Mesothelial cell of epicardium (in vitro differentiated cells): ENCODE data around the gene EFCAB6. TPM values are rescaled to one million over a fixed set of nuclear protein-coding genes. Genes with fewer than 3 reads are reported as not detected.

Source experiments
- DNase-seq, 2 experiments: peaks; one replicate each; pipeline ENCODE4 v3.0.0; 2021; ENCODE audit warnings: low spot score in 2 of 2; ENCODE audit not compliant: unreplicated experiment in 2 of 2
- H3K27ac Mint-ChIP-seq: 2 replicates; pipeline ENCODE4 v1.8.0; 2021; ENCODE audit warnings: mixed read lengths
- H3K27me3 Mint-ChIP-seq: 2 replicates; pipeline ENCODE4 v1.8.0; 2021; ENCODE audit warnings: low read depth, mixed read lengths
- H3K36me3 Mint-ChIP-seq: 2 replicates; pipeline ENCODE4 v1.8.0; 2021; ENCODE audit warnings: mixed read lengths
- H3K4me1 Mint-ChIP-seq: 2 replicates; pipeline ENCODE4 v1.8.0; 2021; ENCODE audit warnings: mixed read lengths
- H3K4me3 Mint-ChIP-seq: 2 replicates; pipeline ENCODE4 v1.8.0; 2021; ENCODE audit warnings: mild to moderate bottlenecking, moderate library complexity, mixed read lengths
- H3K9me3 Mint-ChIP-seq: 2 replicates; pipeline ENCODE4 v1.8.0; 2021; ENCODE audit warnings: mixed read lengths
- CTCF ChIP-seq: fragments of 200-600 bp; sonication (generic); IDR thresholded peaks from one replicate; pipeline ENCODE4 v1.5.0; 2021; ENCODE audit warnings: antibody characterized with exemption; ENCODE audit not compliant: unreplicated experiment
- total RNA-seq: library from RNA; stranded (reverse); gene quantifications from 3 replicates; pipeline ENCODE4 v1.2.1, GENCODE V29; 2021

The EFCAB6 gene
- total RNA-seq, 1 donor from 2014 or later, result 2.6 TPM

GRCh38 chr22:43755452-43755851 lies 56.7 kb downstream of the EFCAB6 start:
- H3K27ac Mint-ChIP-seq, result no peak overlapping the region
- H3K27me3 Mint-ChIP-seq, result peaks cover 42% of the 10 kb centered on the region
- H3K36me3 Mint-ChIP-seq, result no peaks in the 10 kb centered on the region

GRCh38 chr22:43755011-43755410 lies 57.1 kb downstream of the EFCAB6 start:
- DNase-seq, result no peak
- no peak overlapping the region for H3K27ac Mint-ChIP-seq
- TF ChIP-seq CTCF, result no peak
- H3K36me3 Mint-ChIP-seq, result no peaks in the 10 kb centered on the region
- H3K27me3 Mint-ChIP-seq, result peaks cover 44% of the 10 kb centered on the region
- peaks cover 19% of the 10 kb centered on the region for H3K9me3 Mint-ChIP-seq
- H3K4me1 Mint-ChIP-seq, result peaks cover 3% of the 10 kb centered on the region
- H3K4me3 Mint-ChIP-seq, result no peak overlapping the region

More at GRCh38 chr22:43755452-43755851, 56.7 kb downstream of the EFCAB6 start:
- no peak for DNase-seq
- TF ChIP-seq CTCF, result no peak
- Mint-ChIP-seq H3K9me3 (peaks cover 19% of the 10 kb centered on the region), H3K4me1 (peaks cover 3% of the 10 kb centered on the region), H3K4me3 (no peak overlapping the region)

- Mint-ChIP-seq H3K4me3 (no peak overlapping the region), H3K36me3 (no peaks in the 10 kb centered on the region), H3K9me3 (peaks cover 14% of the 10 kb centered on the region), H3K27me3 (peaks cover 46% of the 10 kb centered on the region), H3K4me1 (peaks cover 3% of the 10 kb centered on the region), H3K27ac (no peak overlapping the region)
- DNase-seq, result no peak
- no peak for TF ChIP-seq CTCF
Measured at GRCh38 chr22:43754176-43754575, 57.9 kb downstream of the EFCAB6 start.

- H3K9me3 Mint-ChIP-seq, result peaks cover 12% of the 10 kb centered on the region
- H3K27me3 Mint-ChIP-seq, result peaks cover 48% of the 10 kb centered on the region
- no peak for TF ChIP-seq CTCF
- peaks cover 3% of the 10 kb centered on the region for H3K4me1 Mint-ChIP-seq
- no peak overlapping the region for H3K4me3 Mint-ChIP-seq
- no peaks in the 10 kb centered on the region for H3K36me3 Mint-ChIP-seq
- no peak overlapping the region for H3K27ac Mint-ChIP-seq
- no peak for DNase-seq
Measured at GRCh38 chr22:43753688-43754087, 58.4 kb downstream of the EFCAB6 start.

GRCh38 chr22:43750751-43751150 lies 61.4 kb downstream of the EFCAB6 start:
- DNase-seq, result no peak
- Mint-ChIP-seq H3K36me3 (no peaks in the 10 kb centered on the region), H3K4me1 (peaks cover 3% of the 10 kb centered on the region), H3K9me3 (no peaks in the 10 kb centered on the region), H3K27ac (no peak overlapping the region), H3K27me3 (peaks cover 44% of the 10 kb centered on the region), H3K4me3 (no peak overlapping the region)
- TF ChIP-seq CTCF, result no peak

- Mint-ChIP-seq H3K4me3 (no peak overlapping the region), H3K36me3 (no peaks in the 10 kb centered on the region), H3K27me3 (peaks cover 44% of the 10 kb centered on the region), H3K4me1 (peaks cover 3% of the 10 kb centered on the region), H3K9me3 (no peaks in the 10 kb centered on the region), H3K27ac (no peak overlapping the region)
- no peak for DNase-seq
- no peak for TF ChIP-seq CTCF
Measured at GRCh38 chr22:43749473-43749872, 62.6 kb downstream of the EFCAB6 start.
